Upper lobe of left lung (tissue), 4 donors: ENCODE measurements around the gene NT5DC1.

ENCODE experiments used
- CTCF ChIP-seq, 6 experiments: fragments of 450-650 bp in 4 of 6; fragments of 200-600 bp in 2 of 6; sonication (generic) in 2 of 6; IDR thresholded peaks; one replicate each; pipeline ENCODE4 v1.5.1; 2016 to 2019; ENCODE audit warnings: antibody characterized with exemption in 6 of 6
- EP300 ChIP-seq, 4 donors: sonication (generic); formaldehyde crosslinking; IDR thresholded peaks; one replicate each; pipeline ENCODE4 v1.5.1; 2017; ENCODE audit warnings: antibody characterized with exemption in 4 of 4, control low read depth in 2 of 4

- TF ChIP-seq EP300 (IDR thresholded peaks at IDR 0.05), result no peak
- TF ChIP-seq CTCF (IDR thresholded peaks at IDR 0.05), result no peak
Observed at GRCh38 chr6:116254297-116255056, 153.8 kb downstream of the NT5DC1 start.
